ENCODE measurements around the gene TEPSIN.

Gene TEPSIN

GRCh38 chr17:81194941-81195901 lies 43.6 kb downstream of the TEPSIN start:
- DNase-seq: no peak

GRCh38 chr17:81194225-81194760 lies 44.6 kb downstream of the TEPSIN start:
- no peak for DNase-seq

- no peak for DNase-seq
Observed at GRCh38 chr17:81193470-81194224, 45.2 kb downstream of the TEPSIN start.

- no peak for DNase-seq
Observed at GRCh38 chr17:81193051-81193410, 45.8 kb downstream of the TEPSIN start.

- no peak for DNase-seq
Observed at GRCh38 chr17:81192386-81193050, 46.3 kb downstream of the TEPSIN start.

- DNase-seq: no peak
Observed at GRCh38 chr17:81191646-81192045, 47.2 kb downstream of the TEPSIN start.

GRCh38 chr17:81191116-81191515 lies 47.7 kb downstream of the TEPSIN start:
- DNase-seq: no peak

- no peak for DNase-seq
Observed at GRCh38 chr17:81190591-81190990, 48.3 kb downstream of the TEPSIN start.

GRCh38 chr17:81189670-81190530 lies 49.0 kb downstream of the TEPSIN start:
- DNase-seq: no peak

GRCh38 chr17:81189016-81189415 lies 49.8 kb downstream of the TEPSIN start:
- DNase-seq: no peak

GRCh38 chr17:81188491-81188840 lies 50.4 kb downstream of the TEPSIN start:
- DNase-seq: no peak

GRCh38 chr17:81187586-81188490 lies 51.0 kb downstream of the TEPSIN start:
- no peak for DNase-seq

- no peak for DNase-seq
Observed at GRCh38 chr17:81187120-81187519, 51.7 kb downstream of the TEPSIN start.

GRCh38 chr17:81186203-81186602 lies 52.7 kb downstream of the TEPSIN start:
- DNase-seq: no peak

GRCh38 chr17:81184555-81184954 lies 54.3 kb downstream of the TEPSIN start:
- no peak for DNase-seq

GRCh38 chr17:81183807-81184206 lies 55.0 kb downstream of the TEPSIN start:
- DNase-seq: no peak

- DNase-seq: no peak
Observed at GRCh38 chr17:81183316-81183715, 55.5 kb downstream of the TEPSIN start.

- no peak for DNase-seq
Observed at GRCh38 chr17:81182596-81182995, 56.3 kb downstream of the TEPSIN start.

- no peak for DNase-seq
Observed at GRCh38 chr17:81181811-81182185, 57.1 kb downstream of the TEPSIN start.

- no peak for DNase-seq
Observed at GRCh38 chr17:81180836-81181810, 57.7 kb downstream of the TEPSIN start.
